ENCODE measurements around the gene PLEKHA4.

GRCh38 chr19:48883726-48884125, 15.3 kb upstream of the PLEKHA4 start:
- TF ChIP-seq, protein P1, sequence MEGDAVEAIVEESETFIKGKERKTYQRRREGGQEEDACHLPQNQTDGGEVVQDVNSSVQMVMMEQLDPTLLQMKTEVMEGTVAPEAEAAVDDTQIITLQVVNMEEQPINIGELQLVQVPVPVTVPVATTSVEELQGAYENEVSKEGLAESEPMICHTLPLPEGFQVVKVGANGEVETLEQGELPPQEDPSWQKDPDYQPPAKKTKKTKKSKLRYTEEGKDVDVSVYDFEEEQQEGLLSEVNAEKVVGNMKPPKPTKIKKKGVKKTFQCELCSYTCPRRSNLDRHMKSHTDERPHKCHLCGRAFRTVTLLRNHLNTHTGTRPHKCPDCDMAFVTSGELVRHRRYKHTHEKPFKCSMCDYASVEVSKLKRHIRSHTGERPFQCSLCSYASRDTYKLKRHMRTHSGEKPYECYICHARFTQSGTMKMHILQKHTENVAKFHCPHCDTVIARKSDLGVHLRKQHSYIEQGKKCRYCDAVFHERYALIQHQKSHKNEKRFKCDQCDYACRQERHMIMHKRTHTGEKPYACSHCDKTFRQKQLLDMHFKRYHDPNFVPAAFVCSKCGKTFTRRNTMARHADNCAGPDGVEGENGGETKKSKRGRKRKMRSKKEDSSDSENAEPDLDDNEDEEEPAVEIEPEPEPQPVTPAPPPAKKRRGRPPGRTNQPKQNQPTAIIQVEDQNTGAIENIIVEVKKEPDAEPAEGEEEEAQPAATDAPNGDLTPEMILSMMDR (conservative IDR thresholded peaks at IDR 0.05 in 1 of 2, IDR thresholded peaks at IDR 0.05 in 1 of 2; ENCODE audit: extremely low read depth in 1 of 2, insufficient read depth in 1 of 2, low read depth in 1 of 2, low read length in 2 of 2), result no peak
- no peak for TF ChIP-seq EZH2 (IDR thresholded peaks at IDR 0.05; ENCODE audit: borderline replicate concordance, low read length)
